ENCODE data around the gene GTSE1. TPM values are rescaled to one million over a fixed set of nuclear protein-coding genes. Genes with fewer than 3 reads are reported as not detected.
A peak's percentile ranks its signal among the peaks of the same experiment; 100 is the strongest.

GTSE1 gene
- total and polyA plus RNA-seq, 2 of the 13 experiments (the other 11 are each of a cell fraction or from before 2014, with no cell fraction given), result 10.7 to 13.5 TPM

DNA sequence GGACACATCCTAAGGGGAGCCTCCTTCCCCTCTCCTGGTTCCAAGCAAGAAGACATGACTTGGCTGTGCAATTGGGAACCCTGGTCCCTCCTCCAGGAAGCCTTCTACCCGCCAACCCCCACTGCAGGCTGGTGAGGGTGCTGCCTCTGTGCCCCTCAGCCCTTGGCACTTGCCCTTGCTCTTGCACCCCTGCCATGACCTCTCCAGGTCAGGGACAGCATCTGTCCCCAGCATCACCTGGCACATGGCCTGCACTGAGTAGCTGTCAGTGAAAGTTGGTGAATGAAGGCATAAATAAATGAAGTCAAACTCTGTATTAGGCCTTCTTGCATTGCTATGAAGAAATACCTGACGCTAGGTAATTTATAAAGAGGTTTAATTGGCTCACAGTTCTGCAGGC is 1.9 kb upstream of the GTSE1 start (continued):
- TF ChIP-seq FOXM1 (CRISPR knock-in tag; IDR thresholded peaks at IDR 0.05) (no peak), ZNF143 (CRISPR knock-in tag; IDR thresholded peaks at IDR 0.05) (no peak), POLR2AphosphoS5 (IDR thresholded peaks at IDR 0.05; ENCODE audit: low read depth, low read length) (0 out of 2 replicates have a peak, but pooled peaks have one; percentile 5), RNF2 (conservative IDR thresholded peaks at IDR 0.05; ENCODE audit: low read depth) (no peak), PBX3 (CRISPR knock-in tag; IDR thresholded peaks at IDR 0.05; ENCODE audit: borderline replicate concordance) (no peak), ZBTB21 (CRISPR knock-in tag; IDR thresholded peaks at IDR 0.05) (no peak)

GRCh38 chr22:46295277-46295971 is 1.2 kb upstream of the GTSE1 start:
- peak overlapping the region; percentile 66 for H3K9ac ChIP-seq (ENCODE audit: insufficient read depth, low read depth, low read length)
- ATAC-seq (peak; percentile 17), DNase-seq (ENCODE audit: low spot score) (no peak), FAIRE-seq (no peak)
- no peaks in the 10 kb centered on the region; a peak in 1 of 5 replicates for H3K27me3 ChIP-seq (ENCODE audit: control insufficient read depth in 1 of 2, insufficient read depth in 2 of 2, low read length in 2 of 2)
- H3K4me1 ChIP-seq (ENCODE audit: insufficient read depth, low read length), result peaks cover 28% of the 10 kb centered on the region
- H3K79me2 ChIP-seq (ENCODE audit: insufficient read depth, low read length), result peaks cover 18% of the 10 kb centered on the region
- CTCF ChIA-PET (ENCODE audit: low intra/inter-chr PET ratio, low total read pairs), result no interaction called here
- POLR2A ChIA-PET, result interaction anchor here (1.0 to 2.4 kb wide), 10 partner anchors 8 to 167 kb away, joined by 3 to 33 read pairs (median 4); partner anchors contain the start of genes CDPF1, TRMU and TTC38
- H4K20me1 ChIP-seq (ENCODE audit: insufficient read depth, low read length), result no peaks in the 10 kb centered on the region
- in situ Hi-C loops (cut with HindIII; ENCODE audit: extremely low pct_ligation_motif_present, low pct_unique_long_range_greater_than_20kb) (no loop called here), intact Hi-C loops (cut with micrococcal nuclease; ENCODE audit: unreplicated experiment) (no loop called here)
- peak overlapping the region; percentile 96 for H3K4me2 ChIP-seq (ENCODE audit: low read depth, low read length)
- H2AFZ ChIP-seq (ENCODE audit: low read length), result no peak overlapping the region
- 90% methylated on average over 1 of the region's 4 CpGs for WGBS (ENCODE audit: low lambda C conversion rate)
- no TSS peak for BruUV-seq (replicated peaks)
- peaks cover 14 to 37% of the 10 kb centered on the region in 2 experiments for H3K36me3 ChIP-seq (replicated peaks in 1 of 2; ENCODE audit: control insufficient read depth in 1 of 2, insufficient read depth in 2 of 2, low read length in 2 of 2)
- H3K27ac ChIP-seq (ENCODE audit: extremely low read length, insufficient read depth, low read length), result no peak overlapping the region
- H3K9me3 ChIP-seq (ENCODE audit: low read length), result no peaks in the 10 kb centered on the region
- peak overlapping the region; percentile 82 to 91 (median 84) for H3K4me3 ChIP-seq (replicated peaks in 1 of 3; ENCODE audit: insufficient read depth in 1 of 3, low read depth in 2 of 3, low read length in 3 of 3)
- TF ChIP-seq SIN3A (IDR thresholded peaks at IDR 0.05; ENCODE audit: borderline replicate concordance, low read depth, low read length) (no peak), SRSF9 (IDR thresholded peaks at IDR 0.05; ENCODE audit: borderline replicate concordance, insufficient read depth, low read depth, low read length, poor library complexity, severe bottlenecking) (no peak), AKAP8 (CRISPR knock-in tag; IDR thresholded peaks at IDR 0.05) (peak; percentile 62; the same call in 1 of the 2 replicates), RFX3 (CRISPR knock-in tag; IDR thresholded peaks at IDR 0.05) (no peak), ZBTB25 (CRISPR knock-in tag; IDR thresholded peaks at IDR 0.05) (no peak), ZSCAN30 (CRISPR knock-in tag; IDR thresholded peaks at IDR 0.05) (no peak), CC2D1A (CRISPR knock-in tag; IDR thresholded peaks at IDR 0.05) (no peak), GABPB1 (CRISPR knock-in tag; IDR thresholded peaks at IDR 0.05) (no peak), POLR2AphosphoS5 (IDR thresholded peaks at IDR 0.05; ENCODE audit: low read depth, low read length) (peak; percentile 46), HNRNPL (IDR thresholded peaks at IDR 0.05; ENCODE audit: low read depth, low read length) (0 out of 2 replicates have a peak, but pooled peaks have one; percentile 11), ZNF326 (CRISPR knock-in tag; IDR thresholded peaks at IDR 0.05; ENCODE audit: borderline replicate concordance) (peak; percentile 27; the same call in 1 of the 2 replicates), CHD2 (IDR thresholded peaks at IDR 0.05; ENCODE audit: low read depth, low read length) (no peak), WIZ (CRISPR knock-in tag; IDR thresholded peaks at IDR 0.05) (no peak), SAFB2 (CRISPR knock-in tag; IDR thresholded peaks at IDR 0.05; ENCODE audit: borderline replicate concordance, low read depth) (no peak), ZC3H4 (CRISPR knock-in tag; IDR thresholded peaks at IDR 0.05; ENCODE audit: borderline replicate concordance) (no peak)

All from HepG2 (cell line).